Stimulated activated naive B cell treated with anti-CD40 and anti-IgM and Interleukin-4, amounts not matched to agents 10 μg/mL and 1 μg/mL and 100 μg/mL, for 72 hours (primary cell): ENCODE data around the gene LAMP5.

Source experiments
- ATAC-seq, 2 donors: fragments of 150-1000 bp; cut with Tn5 transposase; replicated peaks; 2 replicates each; pipeline ENCODE4 v1.10.0; 2021; ENCODE audit warnings: moderate library complexity in 1 of 2
- DNase-seq: peaks from one replicate; pipeline ENCODE4 v3.0.0; 2021
- H3K27ac Mint-ChIP-seq: one replicate; pipeline ENCODE4 v1.8.0; 2022; ENCODE audit warnings: mild to moderate bottlenecking, mixed read lengths
- H3K27me3 Mint-ChIP-seq, 2 donors: one replicate each; pipeline ENCODE4 v1.8.0; 2022; ENCODE audit warnings: mixed read lengths in 2 of 2
- H3K36me3 Mint-ChIP-seq, 2 donors: one replicate each; pipeline ENCODE4 v1.8.0; 2022; ENCODE audit warnings: mixed read lengths in 2 of 2, mild to moderate bottlenecking in 1 of 2
- H3K4me1 Mint-ChIP-seq, 2 donors: one replicate each; pipeline ENCODE4 v1.8.0; 2022; ENCODE audit warnings: mixed read lengths in 2 of 2, mild to moderate bottlenecking in 1 of 2
- H3K4me3 Mint-ChIP-seq, 2 donors: one replicate each; pipeline ENCODE4 v1.8.0; 2022; ENCODE audit warnings: mild to moderate bottlenecking in 2 of 2, mixed read lengths in 2 of 2, moderate library complexity in 1 of 2
- H3K9me3 Mint-ChIP-seq, 2 donors: one replicate each; pipeline ENCODE4 v1.8.0; 2022; ENCODE audit warnings: mixed read lengths in 2 of 2, mild to moderate bottlenecking in 1 of 2

Gene LAMP5

GRCh38 chr20:9532069-9532838, 17.9 kb downstream of the LAMP5 start:
- no peak for DNase-seq
- H3K4me1 Mint-ChIP-seq: no peaks in the 10 kb centered on the region
- H3K27ac Mint-ChIP-seq: no peak overlapping the region
- no peaks in the 10 kb centered on the region for H3K36me3 Mint-ChIP-seq
- no peak for ATAC-seq
- no peak overlapping the region for H3K4me3 Mint-ChIP-seq
- H3K9me3 Mint-ChIP-seq: no peaks in the 10 kb centered on the region
- H3K27me3 Mint-ChIP-seq: peaks cover 13 to 17% of the 10 kb centered on the region in 2 donors

- no peak overlapping the region for H3K4me3 Mint-ChIP-seq
- ATAC-seq: no peak
- H3K27me3 Mint-ChIP-seq: peaks cover 13 to 17% of the 10 kb centered on the region in 2 donors
- H3K4me1 Mint-ChIP-seq: no peaks in the 10 kb centered on the region
- no peak for DNase-seq
- H3K27ac Mint-ChIP-seq: no peak overlapping the region
- H3K36me3 Mint-ChIP-seq: no peaks in the 10 kb centered on the region
- H3K9me3 Mint-ChIP-seq: no peaks in the 10 kb centered on the region
Observed at GRCh38 chr20:9534025-9534424, 19.6 kb downstream of the LAMP5 start.

DNA sequence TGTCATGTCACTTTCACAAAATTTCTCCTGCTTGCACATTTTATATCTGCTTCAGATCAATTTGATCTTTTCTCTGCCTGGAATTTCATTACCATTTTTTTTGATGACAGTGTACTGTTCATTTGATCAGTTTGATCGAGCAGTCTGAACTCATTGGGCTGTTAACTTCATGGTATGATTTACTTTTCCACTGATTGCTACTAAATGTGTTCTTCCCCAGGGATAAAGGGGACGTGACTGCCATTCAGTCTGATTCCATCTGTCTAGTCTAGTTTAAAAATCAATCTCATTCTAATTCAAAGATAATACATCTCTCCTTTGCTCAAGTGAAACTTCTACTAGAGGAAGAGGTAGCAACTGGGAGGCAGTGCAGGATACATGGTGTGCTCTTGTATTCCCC, 21.1 kb downstream of the LAMP5 start:
- Mint-ChIP-seq H3K36me3 (no peaks in the 10 kb centered on the region), H3K4me3 (no peak overlapping the region), H3K27ac (no peak overlapping the region), H3K4me1 (no peaks in the 10 kb centered on the region), H3K9me3 (no peaks in the 10 kb centered on the region), H3K27me3 (peaks cover 13 to 17% of the 10 kb centered on the region in 2 donors)
- no peak for ATAC-seq
- no peak for DNase-seq

GRCh38 chr20:9543214-9543613, 28.8 kb downstream of the LAMP5 start:
- DNase-seq (no peak), ATAC-seq (no peak)
- no peaks in the 10 kb centered on the region for H3K9me3 Mint-ChIP-seq
- no peaks in the 10 kb centered on the region for H3K4me1 Mint-ChIP-seq
- H3K27me3 Mint-ChIP-seq: peaks cover 3 to 11% of the 10 kb centered on the region in 2 donors
- no peak overlapping the region for H3K4me3 Mint-ChIP-seq
- H3K27ac Mint-ChIP-seq: no peak overlapping the region
- H3K36me3 Mint-ChIP-seq: no peaks in the 10 kb centered on the region

DNA sequence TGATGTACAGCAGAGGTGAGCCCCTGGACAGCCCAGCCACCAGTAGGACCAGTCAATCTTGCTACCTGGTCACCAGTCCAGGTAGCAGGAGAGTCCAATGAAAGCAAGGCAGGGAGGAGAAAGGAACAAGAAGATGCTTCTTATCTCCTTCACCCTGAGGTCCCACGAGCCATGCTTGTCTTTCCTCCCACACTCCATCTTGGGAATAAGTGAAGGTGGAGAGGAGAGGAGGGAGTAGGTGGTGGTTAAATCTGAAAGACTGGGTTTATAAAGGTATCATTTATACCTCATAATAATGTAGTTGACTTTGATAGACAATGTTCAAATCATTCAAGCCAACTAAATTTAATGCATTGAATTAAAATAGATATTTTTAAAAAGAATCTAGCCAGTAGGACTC, 35.9 kb downstream of the LAMP5 start:
- Mint-ChIP-seq H3K9me3 (peaks cover 0 to 3% of the 10 kb centered on the region in 2 donors), H3K36me3 (no peaks in the 10 kb centered on the region), H3K27ac (no peak overlapping the region), H3K4me3 (no peak overlapping the region), H3K4me1 (peaks cover 0 to 6% of the 10 kb centered on the region in 2 donors), H3K27me3 (peaks cover 7 to 29% of the 10 kb centered on the region in 2 donors)
- DNase-seq (no peak), ATAC-seq (no peak)

DNA sequence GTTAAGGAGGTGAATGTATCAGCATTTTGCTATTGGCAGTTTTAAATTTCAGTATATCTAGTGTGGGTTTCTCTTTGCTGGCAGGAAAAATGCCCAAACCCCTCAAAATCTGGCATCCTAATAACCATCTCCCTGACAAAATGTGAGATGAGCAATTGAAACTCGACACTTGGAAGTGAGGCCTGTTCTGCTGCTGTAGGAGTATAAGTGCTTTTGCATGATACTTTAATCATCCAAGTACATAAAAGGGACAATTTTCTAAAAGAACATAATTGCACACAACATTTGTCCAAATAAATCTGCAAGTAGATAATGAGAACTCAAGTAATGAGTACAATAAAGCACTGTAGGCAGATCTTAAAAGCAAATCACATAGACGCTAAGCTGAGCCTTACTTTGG, 36.5 kb downstream of the LAMP5 start:
- no peaks in the 10 kb centered on the region for H3K36me3 Mint-ChIP-seq
- no peak for DNase-seq
- H3K4me3 Mint-ChIP-seq: no peak overlapping the region
- H3K27me3 Mint-ChIP-seq: peaks cover 7 to 31% of the 10 kb centered on the region in 2 donors
- no peak for ATAC-seq
- H3K9me3 Mint-ChIP-seq: peaks cover 0 to 3% of the 10 kb centered on the region in 2 donors
- peaks cover 0 to 6% of the 10 kb centered on the region in 2 donors for H3K4me1 Mint-ChIP-seq
- no peak overlapping the region for H3K27ac Mint-ChIP-seq

DNA sequence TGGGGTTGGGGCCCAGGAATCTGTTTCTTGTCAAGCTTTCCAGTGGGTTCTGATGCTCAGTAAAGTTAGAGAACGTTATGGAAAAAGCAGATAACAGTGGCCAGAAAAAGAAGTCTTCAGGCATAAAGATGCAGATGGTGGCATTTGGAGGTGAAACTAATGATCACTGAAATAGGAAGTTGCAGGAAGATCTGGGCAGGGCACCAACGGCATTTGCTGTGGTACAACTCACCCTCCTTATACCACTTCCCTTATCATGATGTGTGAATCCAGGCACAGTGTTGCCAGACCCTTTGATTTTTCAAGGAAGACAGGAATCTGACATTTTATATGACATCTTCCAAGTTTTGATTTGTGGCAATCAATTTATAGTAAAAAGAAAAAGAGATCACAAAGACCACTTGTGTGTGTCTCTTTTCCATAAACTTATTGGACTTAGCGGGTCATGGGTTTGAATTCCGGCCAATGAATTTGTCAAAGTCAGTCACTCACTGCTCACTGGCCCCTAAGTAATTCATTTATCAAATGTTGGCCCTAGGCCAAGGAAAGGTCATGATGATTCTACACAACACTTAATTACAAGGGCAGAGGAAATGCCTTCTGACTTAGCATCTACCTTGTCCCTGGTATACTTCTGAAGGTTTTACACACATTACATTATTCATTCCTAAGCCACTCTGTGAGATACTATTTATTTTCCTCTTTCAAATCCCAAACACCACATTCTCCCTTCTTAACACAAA, 37.6 kb downstream of the LAMP5 start:
- H3K9me3 Mint-ChIP-seq: peaks cover 0 to 3% of the 10 kb centered on the region in 2 donors
- H3K27me3 Mint-ChIP-seq: peaks cover 4 to 26% of the 10 kb centered on the region in 2 donors
- peak; percentile 34 to 50 for ATAC-seq
- peaks cover 0 to 6% of the 10 kb centered on the region in 2 donors for H3K4me1 Mint-ChIP-seq
- H3K4me3 Mint-ChIP-seq: no peak overlapping the region
- no peaks in the 10 kb centered on the region for H3K36me3 Mint-ChIP-seq
- H3K27ac Mint-ChIP-seq: no peak overlapping the region
- no peak for DNase-seq

- no peak for DNase-seq
- no peak overlapping the region for H3K27ac Mint-ChIP-seq
- no peak overlapping the region for H3K4me3 Mint-ChIP-seq
- H3K36me3 Mint-ChIP-seq: no peaks in the 10 kb centered on the region
- ATAC-seq: peak in 1 of 2 donors; percentile 27
- peaks cover 0 to 3% of the 10 kb centered on the region in 2 donors for H3K9me3 Mint-ChIP-seq
- peaks cover 13 to 21% of the 10 kb centered on the region in 2 donors for H3K27me3 Mint-ChIP-seq
- peaks cover 0 to 6% of the 10 kb centered on the region in 2 donors for H3K4me1 Mint-ChIP-seq
Observed at GRCh38 chr20:9555781-9556180, 41.4 kb downstream of the LAMP5 start.

DNA sequence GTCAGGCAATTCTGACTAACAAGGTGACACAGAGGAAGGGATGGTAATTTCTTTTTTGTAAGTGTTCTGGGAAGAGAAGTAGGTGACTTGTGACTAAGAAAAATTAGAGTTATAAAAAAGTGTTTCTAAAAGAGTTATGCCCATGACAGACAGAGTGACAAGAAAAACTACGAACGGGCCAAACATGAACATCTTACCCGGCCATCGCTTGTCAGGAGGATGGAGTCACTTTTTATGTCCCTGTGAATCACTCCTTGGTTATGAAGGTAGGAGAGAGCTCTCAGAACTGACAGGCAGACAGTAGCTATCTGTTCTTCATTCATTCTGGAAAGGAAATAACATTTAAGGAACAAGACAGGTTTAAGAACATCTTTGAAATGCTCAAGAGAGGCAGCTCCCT, 43.0 kb downstream of the LAMP5 start:
- no peaks in the 10 kb centered on the region for H3K36me3 Mint-ChIP-seq
- peaks cover 13 to 21% of the 10 kb centered on the region in 2 donors for H3K27me3 Mint-ChIP-seq
- ATAC-seq: no peak

DNA sequence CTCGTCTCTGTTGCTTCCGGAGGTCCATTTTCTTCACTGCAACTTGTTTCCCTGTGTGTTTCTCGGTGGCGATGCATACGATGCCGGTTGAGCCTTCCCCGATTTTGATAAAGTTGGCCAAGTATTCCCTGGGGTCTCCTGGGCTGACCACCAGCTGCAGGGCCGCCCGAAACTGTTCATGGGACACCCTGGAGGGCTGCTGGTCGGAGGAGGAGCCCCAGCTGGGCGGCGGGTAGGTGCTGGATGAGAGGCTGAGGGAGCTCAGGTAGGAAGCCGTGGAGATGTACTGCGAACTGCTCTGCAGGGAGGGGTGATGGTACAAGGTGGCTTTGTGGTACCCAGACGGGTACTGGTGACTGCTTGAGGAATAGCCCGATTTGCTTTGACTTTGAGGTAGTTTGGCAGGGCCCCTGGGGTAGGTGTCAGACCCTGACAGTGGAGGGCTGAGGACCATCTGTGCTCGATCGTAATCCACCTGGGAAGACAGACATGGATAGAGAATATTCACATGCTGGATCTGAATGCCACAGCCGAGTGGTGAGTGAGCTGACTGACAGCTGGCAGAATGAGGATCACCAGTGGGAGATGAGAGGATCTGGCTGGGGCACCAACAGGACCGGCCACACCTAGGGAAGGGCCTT, 51.6 kb downstream of the LAMP5 start:
- Mint-ChIP-seq H3K4me1 (no peaks in the 10 kb centered on the region), H3K36me3 (no peaks in the 10 kb centered on the region), H3K27me3 (peaks cover 28 to 38% of the 10 kb centered on the region in 2 donors), H3K4me3 (no peak overlapping the region), H3K9me3 (peaks cover 0 to 5% of the 10 kb centered on the region in 2 donors), H3K27ac (no peak overlapping the region)
- DNase-seq (no peak), ATAC-seq (no peak)

More for the DNA sequence above, 43.0 kb downstream of the LAMP5 start:
- Mint-ChIP-seq H3K4me3 (no peak overlapping the region), H3K9me3 (peaks cover 0 to 3% of the 10 kb centered on the region in 2 donors), H3K4me1 (no peaks in the 10 kb centered on the region), H3K27ac (no peak overlapping the region)
- no peak for DNase-seq

DNA sequence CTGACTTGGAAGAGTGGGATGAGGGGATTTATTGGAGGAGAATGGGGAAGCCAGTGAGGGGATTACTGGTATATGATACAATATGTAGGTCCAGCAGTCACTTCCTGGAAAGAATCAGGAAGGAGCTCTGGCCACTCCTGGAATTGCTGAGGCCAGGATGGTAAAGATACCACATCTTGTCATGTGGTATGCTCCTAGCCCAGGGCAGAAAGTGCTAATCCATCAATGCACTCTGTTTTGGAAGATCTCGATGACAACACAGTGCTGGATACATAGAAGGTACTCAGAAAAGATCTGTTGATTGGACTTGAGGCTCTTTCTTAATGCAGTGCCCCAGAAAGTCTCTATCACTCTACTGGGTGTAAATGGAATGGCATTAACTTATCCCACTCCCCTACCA, 52.6 kb downstream of the LAMP5 start:
- ATAC-seq (no peak), DNase-seq (no peak)
- Mint-ChIP-seq H3K9me3 (peaks cover 0 to 5% of the 10 kb centered on the region in 2 donors), H3K27me3 (peaks cover 31 to 48% of the 10 kb centered on the region in 2 donors), H3K4me1 (no peaks in the 10 kb centered on the region), H3K4me3 (no peak overlapping the region), H3K36me3 (no peaks in the 10 kb centered on the region), H3K27ac (no peak overlapping the region)

DNA sequence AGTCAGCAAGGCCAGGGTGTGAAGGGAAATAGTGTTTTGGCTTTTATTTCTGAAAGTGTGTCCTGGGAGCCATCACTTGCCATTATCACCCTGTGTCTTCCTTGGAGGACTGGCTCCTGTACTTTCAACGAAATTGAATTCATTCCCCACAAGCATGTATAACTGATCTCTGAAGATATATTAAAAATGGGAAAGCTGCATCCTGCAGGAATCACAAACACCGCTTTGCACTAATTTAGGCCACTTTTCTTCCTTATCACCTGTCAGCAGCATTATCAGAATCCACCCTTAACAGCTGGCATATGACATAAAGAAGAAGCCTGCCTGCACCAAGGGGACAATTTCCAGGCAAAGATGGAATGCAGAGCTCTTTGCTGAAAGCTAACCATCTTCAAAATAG, 56.2 kb downstream of the LAMP5 start:
- H3K9me3 Mint-ChIP-seq: peaks cover 0 to 5% of the 10 kb centered on the region in 2 donors
- H3K27me3 Mint-ChIP-seq: peaks cover 28 to 56% of the 10 kb centered on the region in 2 donors
- no peaks in the 10 kb centered on the region for H3K36me3 Mint-ChIP-seq
- no peaks in the 10 kb centered on the region for H3K4me1 Mint-ChIP-seq
- no peak overlapping the region for H3K27ac Mint-ChIP-seq
- DNase-seq (no peak), ATAC-seq (no peak)
- H3K4me3 Mint-ChIP-seq: no peak overlapping the region

DNA sequence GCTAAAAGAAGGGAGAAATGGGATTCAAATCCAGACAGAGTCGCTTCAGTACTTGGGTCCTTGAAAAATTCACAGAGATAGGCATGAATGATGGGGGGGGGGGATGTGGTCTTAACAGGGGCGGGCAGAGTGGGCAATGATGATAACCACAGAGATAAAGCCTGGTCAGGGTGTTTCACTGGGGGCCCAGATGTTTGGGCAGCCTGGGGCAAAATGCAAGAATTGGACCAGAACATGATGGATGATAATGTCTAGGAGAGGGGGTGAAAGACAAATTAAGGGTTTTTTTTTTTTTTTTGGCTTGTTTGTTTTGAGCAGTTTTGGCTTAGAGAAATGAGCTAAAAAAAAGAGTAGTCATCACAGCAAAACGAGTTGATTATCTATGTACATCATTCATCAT, 57.4 kb downstream of the LAMP5 start:
- Mint-ChIP-seq H3K4me3 (no peak overlapping the region), H3K27ac (no peak overlapping the region), H3K36me3 (no peaks in the 10 kb centered on the region), H3K4me1 (no peaks in the 10 kb centered on the region), H3K9me3 (peaks cover 0 to 5% of the 10 kb centered on the region in 2 donors), H3K27me3 (peaks cover 18 to 44% of the 10 kb centered on the region in 2 donors)
- ATAC-seq (no peak), DNase-seq (no peak)

- ATAC-seq (no peak), DNase-seq (no peak)
- Mint-ChIP-seq H3K4me3 (no peak overlapping the region), H3K4me1 (no peaks in the 10 kb centered on the region), H3K27me3 (peaks cover 24 to 40% of the 10 kb centered on the region in 2 donors), H3K9me3 (peaks cover 0 to 5% of the 10 kb centered on the region in 2 donors), H3K36me3 (no peaks in the 10 kb centered on the region), H3K27ac (no peak overlapping the region)
Observed at GRCh38 chr20:9572670-9573069, 58.3 kb downstream of the LAMP5 start.
